8988T (cell line): Measurements from ENCODE around the gene CEND1.

Experiments
- DNase-seq: peaks from one replicate; pipeline ENCODE4 v3.0.0; 2011

CEND1 gene

GRCh38 chr11:811446-812245 lies 21.8 kb upstream of the CEND1 start:
- DNase-seq, result no peak

- DNase-seq, result no peak
Measured at GRCh38 chr11:810040-810567, 20.2 kb upstream of the CEND1 start.

- peak; percentile 99 for DNase-seq
Measured at GRCh38 chr11:809287-810039, 19.6 kb upstream of the CEND1 start, which contains the start of gene RPLP2. RPLP2 (plus strand) TSS chr11:809967; CDS start chr11:810235, 268 bp downstream.

GRCh38 chr11:808427-809286 lies 18.8 kb upstream of the CEND1 start:
- no peak for DNase-seq

- DNase-seq, result no peak
Measured at GRCh38 chr11:804599-804964, 14.7 kb upstream of the CEND1 start.

GRCh38 chr11:803770-804598 lies 14.1 kb upstream of the CEND1 start:
- DNase-seq, result peak; percentile 89

- no peak for DNase-seq
Measured at GRCh38 chr11:803467-803742, 13.5 kb upstream of the CEND1 start.

GRCh38 chr11:802693-803466 lies 13.0 kb upstream of the CEND1 start:
- DNase-seq, result peak; percentile 61

- no peak for DNase-seq
Measured at GRCh38 chr11:802018-802617, 12.2 kb upstream of the CEND1 start.

GRCh38 chr11:801097-801780 lies 11.3 kb upstream of the CEND1 start:
- no peak for DNase-seq

GRCh38 chr11:800473-800872 lies 10.6 kb upstream of the CEND1 start:
- DNase-seq, result no peak

GRCh38 chr11:799641-800316 lies 9.9 kb upstream of the CEND1 start:
- no peak for DNase-seq

- peak; percentile 100 for DNase-seq
Measured at GRCh38 chr11:798093-798713, 8.3 kb upstream of the CEND1 start, which contains the start of gene SLC25A22. SLC25A22 (minus strand) TSS chr11:798281; CDS start chr11:795006, 3,275 bp downstream.

GRCh38 chr11:797296-798092 lies 7.6 kb upstream of the CEND1 start:
- DNase-seq, result peak; percentile 97

- DNase-seq, result no peak
Measured at GRCh38 chr11:796565-797295, 6.8 kb upstream of the CEND1 start.

- peak; percentile 96 for DNase-seq
Measured at GRCh38 chr11:795634-796564, 6.0 kb upstream of the CEND1 start.
